ENCODE measurements around the gene ADAMTSL3.
"Not testable (repeated sequence)": the region's sequence is repeated elsewhere in the genome, so short reads cannot be mapped to it uniquely, and the experiment has no call there.

Gene ADAMTSL3

DNA sequence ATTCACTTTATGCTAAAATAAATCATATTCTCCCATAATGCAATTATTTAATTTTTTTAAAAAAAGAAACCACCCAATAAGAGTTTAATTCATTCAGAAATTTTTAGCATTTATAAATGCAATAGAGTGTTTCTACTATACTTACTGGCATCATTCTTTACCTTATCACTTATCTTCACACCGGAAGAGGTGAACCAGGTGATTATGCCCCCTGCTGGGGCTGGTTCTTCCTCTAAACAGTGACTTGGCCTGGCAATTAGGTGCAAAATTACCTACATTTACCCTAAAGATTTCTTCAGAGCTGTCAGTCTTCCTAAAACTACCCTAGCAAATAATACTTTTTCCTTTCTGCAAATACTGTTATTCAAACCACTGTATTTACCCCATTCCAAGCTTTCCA lies 397.2 kb downstream of the ADAMTSL3 start:
- not testable (repeated sequence) for DNase-seq

DNA sequence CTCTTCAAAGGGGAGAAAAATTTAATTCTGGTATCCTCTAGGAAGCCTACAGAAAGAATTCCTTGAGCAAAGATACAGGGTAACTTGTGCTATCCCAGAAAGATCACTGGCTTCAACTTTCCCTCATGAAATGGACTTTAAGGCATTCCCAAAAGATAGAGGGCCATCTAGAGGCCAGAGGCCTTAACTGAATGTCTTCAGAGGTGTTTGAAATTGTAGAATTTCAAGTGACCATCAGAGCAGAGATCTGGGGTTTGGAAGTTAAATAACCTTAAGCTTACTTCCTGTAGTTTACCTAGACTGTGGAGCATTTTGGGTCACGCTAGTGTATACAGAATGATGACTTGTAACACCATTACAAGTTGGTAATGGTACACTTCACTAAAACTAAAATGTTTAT lies 400.6 kb downstream of the ADAMTSL3 start:
- DNase-seq = not testable (repeated sequence)

DNA sequence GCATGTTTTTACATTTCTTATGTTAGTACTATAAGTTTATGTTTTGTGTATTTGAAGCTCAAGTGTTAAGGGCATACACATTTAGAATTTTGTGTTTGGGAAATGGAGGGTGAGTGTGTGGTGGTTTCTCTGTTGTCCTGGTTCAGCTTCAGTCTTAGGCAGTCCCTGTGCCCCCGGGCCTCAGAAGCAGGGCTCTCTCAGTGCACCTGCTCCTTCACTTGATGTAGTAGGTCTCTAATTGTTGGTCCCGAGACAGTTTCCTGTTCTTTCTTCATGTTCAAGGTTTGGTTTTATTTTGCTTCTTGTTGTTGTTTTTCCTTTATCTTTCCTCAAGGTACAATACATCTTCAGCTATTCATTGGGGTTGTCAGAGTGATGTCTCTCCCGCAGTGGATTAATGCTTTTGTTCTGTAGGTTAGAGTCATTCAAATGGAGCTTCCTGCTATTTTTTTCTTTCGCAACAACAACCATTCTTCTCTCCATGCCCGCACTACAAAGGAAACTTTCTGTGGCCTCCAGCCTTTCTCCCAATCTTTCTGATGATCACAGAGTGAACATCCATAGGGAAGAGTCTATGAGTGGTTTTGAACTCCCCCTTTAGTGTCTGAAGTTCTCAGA lies 403.9 kb downstream of the ADAMTSL3 start:
- DNase-seq = no peak

DNA sequence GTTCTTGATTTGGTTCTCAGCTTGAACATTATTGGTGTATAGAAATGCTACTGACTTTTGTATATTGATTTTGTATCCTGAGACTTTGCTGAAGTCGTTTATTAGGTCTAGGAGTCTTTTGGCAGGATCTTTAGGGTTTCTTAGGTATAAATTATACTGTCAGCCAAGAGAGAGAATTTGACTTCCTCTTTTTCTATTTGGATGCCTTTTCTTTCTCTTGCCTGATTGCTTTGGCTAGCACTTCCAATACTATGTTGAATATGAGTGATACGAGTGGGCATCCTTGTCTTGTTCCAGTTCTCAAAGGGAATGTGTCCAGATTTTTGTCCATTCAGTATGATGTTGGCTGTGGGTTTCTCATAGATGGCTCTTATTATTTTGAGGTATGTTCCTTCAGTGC lies 409.8 kb downstream of the ADAMTSL3 start:
- not testable (repeated sequence) for DNase-seq

DNA sequence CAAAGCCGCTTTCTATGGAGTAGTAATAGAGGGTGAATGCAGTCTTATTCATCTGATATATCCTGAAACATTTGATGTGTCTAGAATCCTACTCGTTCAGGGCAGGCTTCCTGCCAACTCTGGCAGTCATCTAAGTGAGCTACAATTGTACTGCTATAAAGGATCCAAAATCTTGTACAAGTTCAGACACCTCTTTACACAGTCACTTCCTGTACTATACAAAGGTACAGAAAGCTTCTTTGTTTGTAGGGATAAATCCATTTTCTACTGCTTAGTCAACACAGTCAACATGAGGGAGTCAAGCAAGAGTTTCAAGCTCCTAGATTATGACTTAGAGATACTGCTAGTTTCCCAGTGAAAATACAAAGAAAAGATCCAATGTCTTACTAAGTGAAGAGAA lies 414.8 kb downstream of the ADAMTSL3 start:
- not testable (repeated sequence) for DNase-seq

DNA sequence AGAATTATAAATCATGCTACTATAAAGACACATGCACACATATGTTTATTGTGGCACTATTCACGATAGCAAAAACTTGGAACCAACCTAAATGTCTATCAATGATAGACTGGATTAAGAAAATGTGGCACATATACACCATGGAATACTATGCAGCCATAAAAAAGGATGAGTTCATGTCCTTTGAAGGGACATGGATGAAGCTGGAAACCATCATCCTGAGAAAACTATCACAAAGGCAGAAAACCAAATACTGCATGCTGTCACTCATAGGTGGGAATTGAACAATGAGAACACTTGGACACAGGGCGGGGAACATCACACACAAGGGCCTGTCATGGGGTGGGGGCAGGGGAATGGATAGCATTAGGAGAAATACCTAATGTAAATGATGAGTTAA lies 424.1 kb downstream of the ADAMTSL3 start:
- not testable (repeated sequence) for DNase-seq

DNA sequence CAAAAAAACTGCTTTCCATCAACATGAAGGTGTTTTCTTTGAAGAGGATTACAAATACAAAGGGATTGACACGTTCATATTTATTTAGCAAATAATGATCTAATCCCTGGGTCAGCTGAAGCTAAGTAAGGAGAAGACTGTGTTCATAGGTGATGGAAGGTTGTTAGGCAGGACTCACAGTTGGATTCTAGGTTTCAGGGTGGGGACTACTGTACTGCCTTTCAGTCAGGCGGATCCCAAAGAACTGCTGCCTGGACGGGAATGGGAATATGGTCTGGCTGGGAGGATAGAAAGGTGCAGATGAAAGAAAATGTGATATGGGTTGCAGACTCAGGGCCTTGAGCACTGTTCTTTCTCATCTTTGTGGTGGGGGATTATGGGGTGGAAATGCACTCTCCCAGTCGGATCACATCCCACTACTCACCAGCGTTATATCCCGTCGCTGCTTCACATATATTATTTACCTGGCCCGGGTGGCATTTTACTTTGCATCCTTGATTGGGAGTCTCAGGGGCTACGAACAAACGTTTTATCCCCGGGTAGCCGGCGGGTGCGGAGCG lies 425.5 kb downstream of the ADAMTSL3 start:
- not testable (repeated sequence) for DNase-seq

DNA sequence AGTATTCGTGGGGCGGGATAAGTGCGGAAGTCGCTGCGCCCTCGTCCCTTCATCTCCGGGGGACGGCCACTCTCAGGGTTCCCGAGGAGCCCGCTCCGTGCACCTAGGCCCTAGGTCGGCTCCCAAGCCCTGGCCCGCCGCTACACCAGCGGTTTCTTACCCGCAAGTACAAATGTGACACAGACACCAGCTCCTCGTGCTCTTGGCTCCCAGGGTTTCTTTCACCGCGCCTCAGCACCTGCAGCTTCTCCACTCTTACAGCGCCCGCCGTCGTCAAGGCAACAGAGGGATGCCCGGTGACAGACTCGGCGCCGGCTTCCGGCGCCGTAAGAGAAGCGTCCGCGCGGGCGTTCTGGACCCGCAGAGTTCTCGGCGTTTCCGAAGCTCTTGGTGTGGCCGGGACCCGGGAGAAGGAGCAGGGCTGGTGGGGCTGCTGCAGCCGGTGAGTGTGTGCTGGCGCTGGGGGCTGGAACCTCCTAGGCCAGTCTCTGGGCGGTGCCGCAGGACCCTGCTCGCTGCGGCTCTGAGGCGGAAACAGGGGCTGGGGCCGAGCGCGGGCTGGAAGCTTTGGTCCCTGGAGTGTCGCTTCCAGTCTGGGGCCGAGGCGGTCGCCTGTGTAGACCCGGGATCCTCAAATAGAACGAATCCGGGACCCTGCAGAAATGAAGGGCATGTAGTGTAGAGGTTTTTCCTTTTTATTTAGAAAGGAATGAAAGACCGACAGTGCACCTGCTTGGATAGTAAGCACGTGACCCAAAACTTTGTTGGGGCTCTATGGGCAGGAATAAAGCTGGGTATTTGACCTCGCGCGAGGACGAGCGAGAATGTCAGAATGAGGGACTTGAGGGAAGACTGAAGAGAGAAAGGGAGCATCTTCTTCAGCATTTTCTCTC lies 426.2 kb downstream of the ADAMTSL3 start:
- DNase-seq = peak; percentile 52

DNA sequence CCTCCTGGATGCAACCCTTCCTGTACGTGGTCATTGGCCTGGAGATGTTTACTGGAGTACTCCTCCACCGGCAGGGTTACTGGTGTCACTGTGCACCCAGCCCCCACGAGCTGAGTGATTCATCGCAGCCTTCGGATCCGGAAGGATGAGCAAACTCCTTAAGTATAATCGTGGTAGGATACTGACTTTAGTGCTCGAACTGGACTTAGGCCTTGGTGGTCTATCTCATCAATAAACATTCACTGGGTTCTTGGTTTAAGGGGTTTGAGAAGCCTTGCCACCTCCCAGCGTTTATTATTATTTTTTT lies 426.8 kb downstream of the ADAMTSL3 start:
- not testable (repeated sequence) for DNase-seq

DNA sequence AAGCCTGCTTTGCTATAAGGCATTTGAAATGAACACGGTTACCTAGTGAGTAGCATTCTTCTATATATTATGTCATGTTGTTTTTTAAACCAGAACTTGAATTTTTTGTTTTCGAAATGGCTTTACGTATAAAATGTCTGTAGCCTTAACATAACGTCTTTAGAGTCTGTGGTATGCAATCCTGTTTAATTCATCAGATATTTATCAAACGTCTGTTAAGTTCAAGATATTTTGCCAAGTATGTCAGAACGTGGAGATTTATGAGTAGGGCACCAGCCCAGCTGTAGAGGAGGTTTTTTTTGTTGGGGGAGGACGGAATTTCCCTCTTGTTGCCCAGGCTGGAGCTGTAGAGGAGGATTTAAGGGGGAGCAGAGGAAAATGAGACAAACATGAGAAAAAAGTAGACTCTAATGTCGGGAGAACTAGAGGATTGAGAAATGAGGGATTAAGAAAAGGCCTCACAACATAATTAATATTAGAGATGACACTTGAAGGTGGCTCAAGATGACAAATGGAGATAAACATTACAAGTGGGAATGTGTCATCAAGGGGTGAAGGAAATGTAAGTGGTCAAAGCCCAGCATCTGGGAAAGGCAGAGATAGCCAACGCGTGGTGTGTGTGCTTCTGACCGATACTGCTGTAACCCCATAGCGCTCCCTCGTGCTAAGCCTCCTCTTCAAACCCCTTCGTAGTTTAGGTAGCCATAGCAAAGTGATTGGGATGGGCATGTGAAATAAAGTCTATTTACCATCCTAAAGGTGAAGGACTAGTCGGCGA lies 427.7 kb downstream of the ADAMTSL3 start:
- no peak for DNase-seq

DNA sequence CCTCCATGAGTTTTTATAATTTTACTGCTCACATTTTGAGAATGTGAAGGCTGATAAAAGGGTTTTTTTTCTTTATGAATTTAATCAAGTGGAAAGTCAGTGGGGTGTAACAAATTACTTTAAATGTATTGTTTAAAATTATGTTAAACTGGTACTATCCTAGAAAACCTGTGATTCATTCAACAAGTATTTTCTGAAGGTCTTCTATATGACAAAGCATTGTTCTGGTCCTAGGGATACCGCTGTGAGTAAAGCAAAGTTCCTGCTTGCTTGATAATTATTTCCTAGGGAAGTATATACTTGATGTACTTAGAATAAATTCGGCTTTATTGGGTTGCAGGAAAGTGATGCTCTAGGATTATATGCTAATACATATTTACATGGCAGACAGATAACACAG lies 428.8 kb downstream of the ADAMTSL3 start:
- no peak for DNase-seq

DNA sequence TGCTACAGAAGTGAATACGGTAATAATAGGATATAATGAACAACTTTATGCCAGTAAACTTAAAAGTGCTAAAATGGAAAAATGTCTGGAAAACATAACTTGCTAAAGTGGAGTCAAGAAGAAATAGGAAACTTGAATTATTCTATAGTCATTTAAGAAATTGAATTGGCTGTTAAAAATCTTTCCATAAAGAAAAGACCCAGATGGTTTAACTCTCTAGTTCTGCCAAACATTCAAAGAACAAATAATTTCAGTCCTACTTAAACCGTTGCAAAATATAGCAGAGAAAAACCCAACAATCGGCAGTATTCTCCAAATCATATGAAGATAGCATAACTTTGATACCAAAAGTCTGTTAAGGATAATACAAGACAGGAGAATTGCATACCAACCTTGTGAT lies 432.1 kb downstream of the ADAMTSL3 start:
- DNase-seq = not testable (repeated sequence)
